Measurements from ENCODE around the gene MLYCD. TPM values are rescaled to one million over a fixed set of nuclear protein-coding genes. Genes with fewer than 3 reads are reported as not detected.
"Not testable (repeated sequence)": the region's sequence is repeated elsewhere in the genome, so short reads cannot be mapped to it uniquely, and the experiment has no call there.

Gene MLYCD
- total RNA-seq, 1 experiment from 2014 or later: 2.0 TPM

DNA sequence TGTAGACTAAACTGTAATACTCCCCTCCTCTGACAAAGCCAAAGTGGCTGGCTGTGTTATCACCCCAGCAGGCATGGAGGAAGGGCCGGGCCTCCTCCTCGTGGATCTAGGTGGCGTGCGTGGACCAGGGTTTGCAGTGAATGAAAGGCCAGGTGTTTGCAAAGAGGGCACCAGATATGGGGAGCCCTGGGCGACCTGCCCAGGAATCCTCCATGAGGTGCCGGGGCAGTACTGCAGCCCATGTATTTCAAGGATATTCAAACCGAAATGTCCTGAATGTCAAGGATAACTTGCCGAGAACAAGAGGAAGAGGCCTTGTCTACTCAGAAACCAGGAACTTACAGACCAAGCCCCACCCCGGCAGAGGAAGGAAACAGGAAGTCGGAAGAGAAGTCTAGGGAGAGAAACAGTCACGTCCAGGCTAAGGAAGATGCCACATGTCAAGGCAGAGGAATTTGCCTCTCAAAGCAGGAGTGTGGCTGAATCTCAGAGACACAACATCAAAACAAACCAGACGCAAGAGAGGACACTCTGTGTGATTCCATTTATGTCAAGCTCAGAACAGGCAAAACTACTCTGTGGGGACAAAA, 40.4 kb downstream of the MLYCD start:
- no peak for DNase-seq (ENCODE audit: low spot score)
- CTCF ChIA-PET: no interaction called here
- no TSS peak for BruUV-seq (replicated peaks)
- intact Hi-C loops (cut with micrococcal nuclease; ENCODE audit: unreplicated experiment): no loop called here
- POLR2A ChIA-PET (ENCODE audit: low non-redundant PET): no interaction called here
- no peaks in the 10 kb centered on the region for H3K9me3 ChIP-seq (ENCODE audit: low read depth, low read length, poor library complexity, severe bottlenecking)
- H3K27me3 ChIP-seq (replicated peaks; ENCODE audit: insufficient read depth, low read depth, low read length, poor library complexity): no peaks in the 10 kb centered on the region
- no peaks in the 10 kb centered on the region for H3K4me1 ChIP-seq (ENCODE audit: insufficient read depth, low read length, poor library complexity, severe bottlenecking)
- no peak overlapping the region for H3K27ac ChIP-seq (ENCODE audit: low read depth, low read length, poor library complexity, severe bottlenecking)
- no peak overlapping the region for H3K4me3 ChIP-seq (ENCODE audit: low read depth, low read length, poor library complexity, severe bottlenecking)
- H3K36me3 ChIP-seq (ENCODE audit: insufficient read depth, low read length, poor library complexity, severe bottlenecking): no peaks in the 10 kb centered on the region
- TF ChIP-seq CTCF (conservative IDR thresholded peaks at IDR 0.05; ENCODE audit: low read depth, low read length) (no peak), EZH2 (IDR thresholded peaks at IDR 0.05; ENCODE audit: borderline replicate concordance, low read depth, low read length, poor library complexity, severe bottlenecking) (no peak)

GRCh38 chr16:83940119-83940518, 41.2 kb downstream of the MLYCD start:
- TF ChIP-seq EZH2 (IDR thresholded peaks at IDR 0.05; ENCODE audit: borderline replicate concordance, low read depth, low read length, poor library complexity, severe bottlenecking) (no peak), CTCF (conservative IDR thresholded peaks at IDR 0.05; ENCODE audit: low read depth, low read length) (no peak)
- Histone ChIP-seq H3K4me1 (ENCODE audit: insufficient read depth, low read length, poor library complexity, severe bottlenecking) (no peaks in the 10 kb centered on the region), H3K27ac (ENCODE audit: low read depth, low read length, poor library complexity, severe bottlenecking) (no peak overlapping the region), H3K27me3 (replicated peaks; ENCODE audit: insufficient read depth, low read depth, low read length, poor library complexity) (no peaks in the 10 kb centered on the region), H3K36me3 (ENCODE audit: insufficient read depth, low read length, poor library complexity, severe bottlenecking) (no peaks in the 10 kb centered on the region), H3K9me3 (ENCODE audit: low read depth, low read length, poor library complexity, severe bottlenecking) (no peaks in the 10 kb centered on the region), H3K4me3 (ENCODE audit: low read depth, low read length, poor library complexity, severe bottlenecking) (no peak overlapping the region)
- no TSS peak for BruUV-seq (replicated peaks)
- intact Hi-C loops (cut with micrococcal nuclease; ENCODE audit: unreplicated experiment): no loop called here
- no peak for DNase-seq (ENCODE audit: low spot score)
- ChIA-PET POLR2A (ENCODE audit: low non-redundant PET) (no interaction called here), CTCF (no interaction called here)

- no peaks in the 10 kb centered on the region for H3K9me3 ChIP-seq (ENCODE audit: low read depth, low read length, poor library complexity, severe bottlenecking)
- H3K27ac ChIP-seq (ENCODE audit: low read depth, low read length, poor library complexity, severe bottlenecking): no peak overlapping the region
- no peak for DNase-seq (ENCODE audit: low spot score)
- BruUV-seq (replicated peaks): no TSS peak
- no peaks in the 10 kb centered on the region for H3K27me3 ChIP-seq (replicated peaks; ENCODE audit: insufficient read depth, low read depth, low read length, poor library complexity)
- ChIA-PET CTCF (no interaction called here), POLR2A (ENCODE audit: low non-redundant PET) (no interaction called here)
- intact Hi-C loops (cut with micrococcal nuclease; ENCODE audit: unreplicated experiment): no loop called here
- H3K4me1 ChIP-seq (ENCODE audit: insufficient read depth, low read length, poor library complexity, severe bottlenecking): no peaks in the 10 kb centered on the region
- no peaks in the 10 kb centered on the region for H3K36me3 ChIP-seq (ENCODE audit: insufficient read depth, low read length, poor library complexity, severe bottlenecking)
- no peak overlapping the region for H3K4me3 ChIP-seq (ENCODE audit: low read depth, low read length, poor library complexity, severe bottlenecking)
- TF ChIP-seq EZH2 (IDR thresholded peaks at IDR 0.05; ENCODE audit: borderline replicate concordance, low read depth, low read length, poor library complexity, severe bottlenecking) (no peak), CTCF (conservative IDR thresholded peaks at IDR 0.05; ENCODE audit: low read depth, low read length) (no peak)
Measured at GRCh38 chr16:83940630-83941378, 41.9 kb downstream of the MLYCD start.

- intact Hi-C loops (cut with micrococcal nuclease; ENCODE audit: unreplicated experiment); POLR2A ChIA-PET (ENCODE audit: low non-redundant PET); H3K36me3 ChIP-seq (ENCODE audit: insufficient read depth, low read length, poor library complexity, severe bottlenecking); H3K4me1 ChIP-seq (ENCODE audit: insufficient read depth, low read length, poor library complexity, severe bottlenecking); H3K4me3 ChIP-seq (ENCODE audit: low read depth, low read length, poor library complexity, severe bottlenecking); CTCF ChIA-PET; H3K27me3 ChIP-seq (replicated peaks; ENCODE audit: insufficient read depth, low read depth, low read length, poor library complexity); BruUV-seq (replicated peaks); H3K9me3 ChIP-seq (ENCODE audit: low read depth, low read length, poor library complexity, severe bottlenecking); H3K27ac ChIP-seq (ENCODE audit: low read depth, low read length, poor library complexity, severe bottlenecking); DNase-seq (ENCODE audit: low spot score): not testable (repeated sequence)
Measured at GRCh38 chr16:83941546-83941945, 42.6 kb downstream of the MLYCD start.

Measured in A673 (cell line).